ENCODE data around the gene ADD1. TPM values are rescaled to one million over a fixed set of nuclear protein-coding genes. Genes with fewer than 3 reads are reported as not detected.

Gene ADD1
- polyA plus RNA-seq, 3 donors, result 224 to 234 (median 228) TPM

- DNase-seq (ENCODE audit: low read depth in 3 of 3, low spot score in 2 of 3), result no peak
Observed at GRCh38 chr4:2805712-2806389, 37.8 kb upstream of the ADD1 start.

DNA sequence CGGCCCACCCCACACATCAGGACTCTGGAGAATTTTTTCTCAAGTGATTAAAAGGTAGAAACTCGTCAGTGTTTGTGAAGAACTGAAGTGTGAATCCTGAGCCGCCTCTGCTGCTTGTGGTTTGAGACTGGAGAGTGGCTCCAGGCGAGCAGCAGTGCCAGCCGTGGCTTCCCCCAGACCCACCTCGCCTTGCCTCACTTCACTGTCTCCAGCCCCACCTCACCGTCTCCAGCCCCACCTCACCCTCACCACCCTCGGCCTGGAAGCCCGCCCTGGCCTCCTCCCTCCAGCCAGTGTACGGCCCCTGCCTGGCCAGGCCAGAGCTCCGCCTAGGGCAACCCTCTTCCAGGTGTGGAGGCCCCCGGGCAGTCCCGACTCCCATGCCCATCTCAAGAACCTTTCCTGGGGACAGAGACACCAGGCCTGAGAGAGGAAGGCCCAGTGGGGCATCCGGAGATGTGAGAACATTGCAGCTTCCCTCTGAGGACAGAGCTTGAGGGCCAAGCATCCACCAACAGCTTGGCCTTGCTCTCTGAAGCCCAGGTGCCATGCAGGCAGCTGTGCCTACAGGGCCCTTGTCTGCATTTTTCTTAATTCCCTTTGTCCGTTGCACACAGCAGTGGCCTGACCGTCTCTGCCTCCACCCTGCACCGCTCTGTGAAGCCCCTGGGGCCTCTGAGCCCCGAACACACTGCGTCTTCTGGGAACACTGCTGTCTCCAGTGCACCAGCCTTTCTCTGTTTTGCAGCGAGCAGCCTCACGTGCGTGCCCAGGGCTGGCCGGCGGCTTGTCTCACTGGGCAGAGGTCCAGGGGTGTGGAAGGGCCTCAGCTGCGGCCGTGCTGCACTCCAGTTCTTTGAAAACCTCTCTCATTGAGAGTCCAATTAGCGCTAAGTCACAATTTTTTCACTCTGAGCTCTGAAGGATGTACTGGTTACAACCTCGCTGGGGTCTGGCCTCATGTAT lies 37.0 kb upstream of the ADD1 start:
- no peak for DNase-seq (ENCODE audit: low read depth in 3 of 3, low spot score in 2 of 3)

DNA sequence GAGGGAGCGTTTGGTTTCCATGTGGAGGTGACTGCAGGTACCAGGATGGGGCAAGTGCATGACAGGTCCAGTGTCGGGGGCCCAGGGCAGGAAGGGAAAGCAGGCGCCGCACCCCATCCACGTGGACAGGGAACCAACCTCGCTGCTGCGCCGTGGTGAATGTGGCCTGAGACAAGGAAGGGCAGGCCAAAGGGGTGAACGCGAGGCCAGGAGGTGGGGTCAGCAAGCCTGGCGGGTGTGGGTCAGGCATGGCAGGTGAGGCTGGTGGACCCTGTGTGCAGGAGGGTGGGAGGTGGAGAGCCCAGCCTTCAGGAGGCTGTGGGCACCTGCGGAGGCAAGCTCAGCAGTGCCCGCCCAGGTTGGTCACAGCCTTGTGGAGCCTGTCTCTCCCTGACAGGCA lies 36.1 kb upstream of the ADD1 start:
- no peak for DNase-seq (ENCODE audit: low read depth in 3 of 3, low spot score in 2 of 3)

DNA sequence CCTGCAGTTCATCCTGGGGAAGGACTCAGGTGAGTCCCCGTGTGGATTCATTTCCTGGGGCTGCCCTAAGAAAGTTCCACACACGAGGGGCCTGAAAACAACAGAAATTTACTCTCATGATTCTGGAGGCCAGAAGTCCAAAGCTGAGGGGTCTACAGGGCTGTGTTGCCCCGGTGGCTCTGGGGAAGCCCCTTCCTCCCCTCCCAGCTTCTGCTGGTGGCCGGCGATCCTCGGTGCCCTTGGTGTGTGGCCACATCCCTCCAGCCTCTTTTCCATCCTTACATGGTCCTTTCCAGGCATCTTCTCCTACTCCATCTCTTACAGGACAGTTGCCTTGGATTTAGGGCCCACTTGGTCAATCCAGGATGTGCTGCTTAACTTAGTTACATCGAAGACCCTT lies 35.6 kb upstream of the ADD1 start:
- DNase-seq (ENCODE audit: low read depth in 3 of 3, low spot score in 2 of 3), result no peak

DNA sequence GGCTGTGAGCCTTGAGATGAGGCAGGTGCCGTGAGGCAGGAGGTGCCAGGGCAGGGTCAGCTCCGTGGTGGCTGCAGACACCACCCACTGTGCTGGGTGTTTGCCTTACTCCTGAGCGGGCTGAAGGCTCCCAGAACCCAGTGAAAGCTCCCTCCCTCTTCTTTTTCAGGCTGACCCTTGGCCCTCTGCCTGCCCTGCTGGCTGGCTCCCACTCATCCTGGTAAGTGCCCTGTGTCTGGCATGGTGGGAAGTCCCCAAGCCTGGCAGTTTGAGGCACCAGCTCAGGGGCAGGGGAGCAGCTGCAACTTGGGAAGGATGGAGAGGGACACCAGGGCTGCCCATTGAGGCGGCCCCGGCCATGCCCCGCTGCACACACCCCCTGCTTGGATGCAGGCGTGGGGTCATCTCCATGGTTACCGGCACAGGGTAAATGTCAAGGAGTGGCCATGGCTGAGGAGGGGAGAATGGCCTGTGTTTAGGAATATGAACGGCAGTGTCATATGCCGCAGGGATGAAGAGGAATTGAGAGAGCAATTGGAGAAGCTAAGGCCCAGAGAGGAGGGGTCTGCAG lies 33.9 kb upstream of the ADD1 start:
- DNase-seq (ENCODE audit: low read depth in 3 of 3, low spot score in 2 of 3), result no peak

DNA sequence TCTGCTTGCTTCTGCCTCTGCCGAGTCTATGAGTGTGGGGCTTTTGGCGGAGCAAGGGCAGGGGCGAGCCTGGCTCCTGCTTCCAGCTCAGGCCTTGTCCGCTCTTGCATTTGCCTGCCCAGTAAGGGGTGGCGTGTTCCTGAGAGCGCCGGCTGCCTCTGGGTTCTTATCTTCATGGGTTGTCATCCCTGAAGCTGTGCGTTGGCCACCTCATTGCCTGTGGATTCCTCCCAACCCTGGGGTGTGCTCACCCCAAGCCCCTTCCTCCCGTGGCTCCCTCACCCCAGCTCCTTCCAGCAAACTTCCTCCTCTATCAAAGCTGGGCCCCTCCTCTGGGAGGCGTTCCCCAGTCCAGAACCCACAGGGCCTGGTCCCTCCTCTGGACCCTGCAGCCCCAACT lies 33.3 kb upstream of the ADD1 start:
- DNase-seq (ENCODE audit: low read depth in 3 of 3, low spot score in 2 of 3), result no peak

DNA sequence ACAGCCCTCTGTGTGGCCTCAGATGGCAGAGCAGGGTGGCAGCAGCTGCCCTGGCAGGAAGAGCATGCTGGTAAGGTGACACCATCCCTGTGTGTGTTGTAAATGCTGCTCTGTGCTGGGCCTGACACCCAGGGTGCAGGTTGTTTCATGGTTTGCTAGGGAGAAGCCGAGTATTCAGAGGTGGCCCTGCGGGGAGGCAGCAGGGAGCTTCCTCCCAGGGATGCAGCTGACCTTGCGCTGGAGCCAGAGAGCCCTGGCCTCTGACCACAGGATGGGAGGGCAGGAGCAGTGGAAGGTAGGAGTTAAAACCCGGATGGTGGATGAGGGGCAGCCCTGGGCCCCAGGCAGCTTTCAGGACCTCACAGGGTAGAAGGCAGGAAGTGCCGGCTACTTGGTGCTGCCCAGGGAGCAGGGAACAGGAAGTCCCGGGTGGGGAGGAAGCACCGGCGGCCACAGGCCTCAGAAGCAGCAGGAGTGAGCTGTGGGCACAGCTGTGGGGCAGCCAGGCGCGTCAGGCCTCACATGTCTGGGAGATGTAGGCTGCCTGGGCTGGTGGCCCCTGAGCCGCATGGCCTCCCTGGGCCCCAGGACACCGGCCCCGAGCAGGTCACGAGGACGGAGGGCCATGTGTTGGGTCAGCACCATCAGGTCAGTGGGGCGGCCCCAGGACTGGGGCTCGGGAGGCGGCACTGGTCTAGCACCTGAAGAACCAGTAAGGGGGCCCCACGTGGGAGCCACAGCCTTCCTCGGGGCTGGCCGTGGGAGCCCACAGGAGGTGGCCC lies 31.6 kb upstream of the ADD1 start:
- no peak for DNase-seq (ENCODE audit: low read depth in 3 of 3, low spot score in 2 of 3)

- DNase-seq (ENCODE audit: low read depth in 3 of 3, low spot score in 2 of 3), result no peak
Observed at GRCh38 chr4:2812612-2813354, 30.9 kb upstream of the ADD1 start.

GRCh38 chr4:2813446-2814405 lies 29.9 kb upstream of the ADD1 start:
- no peak for DNase-seq (ENCODE audit: low read depth in 3 of 3, low spot score in 2 of 3)

GRCh38 chr4:2814627-2815270 lies 28.9 kb upstream of the ADD1 start:
- no peak for DNase-seq (ENCODE audit: low read depth in 3 of 3, low spot score in 2 of 3)

GRCh38 chr4:2816401-2816954 lies 27.2 kb upstream of the ADD1 start:
- no peak for DNase-seq (ENCODE audit: low read depth in 3 of 3, low spot score in 2 of 3)

DNA sequence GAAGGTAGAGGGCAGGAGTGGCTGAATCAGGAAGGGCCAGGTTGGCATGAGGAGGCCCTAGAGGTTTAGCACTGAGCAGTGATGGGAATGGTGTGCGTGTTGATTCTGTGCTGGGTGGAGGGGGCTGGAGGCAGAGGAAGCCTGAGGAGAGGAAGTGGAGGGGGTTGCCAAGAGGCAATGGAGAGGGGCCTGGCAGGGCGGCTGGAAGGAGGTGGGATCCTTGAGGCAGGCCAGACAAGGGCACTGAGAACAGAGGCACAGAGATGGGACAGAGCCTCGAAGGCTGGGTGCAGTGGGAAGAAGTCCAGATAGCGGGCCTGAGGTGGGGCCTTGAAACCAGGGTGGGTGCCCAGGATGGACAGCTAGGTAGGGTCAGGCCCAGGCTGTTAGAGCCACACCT lies 26.5 kb upstream of the ADD1 start:
- no peak for DNase-seq (ENCODE audit: low read depth in 3 of 3, low spot score in 2 of 3)

DNA sequence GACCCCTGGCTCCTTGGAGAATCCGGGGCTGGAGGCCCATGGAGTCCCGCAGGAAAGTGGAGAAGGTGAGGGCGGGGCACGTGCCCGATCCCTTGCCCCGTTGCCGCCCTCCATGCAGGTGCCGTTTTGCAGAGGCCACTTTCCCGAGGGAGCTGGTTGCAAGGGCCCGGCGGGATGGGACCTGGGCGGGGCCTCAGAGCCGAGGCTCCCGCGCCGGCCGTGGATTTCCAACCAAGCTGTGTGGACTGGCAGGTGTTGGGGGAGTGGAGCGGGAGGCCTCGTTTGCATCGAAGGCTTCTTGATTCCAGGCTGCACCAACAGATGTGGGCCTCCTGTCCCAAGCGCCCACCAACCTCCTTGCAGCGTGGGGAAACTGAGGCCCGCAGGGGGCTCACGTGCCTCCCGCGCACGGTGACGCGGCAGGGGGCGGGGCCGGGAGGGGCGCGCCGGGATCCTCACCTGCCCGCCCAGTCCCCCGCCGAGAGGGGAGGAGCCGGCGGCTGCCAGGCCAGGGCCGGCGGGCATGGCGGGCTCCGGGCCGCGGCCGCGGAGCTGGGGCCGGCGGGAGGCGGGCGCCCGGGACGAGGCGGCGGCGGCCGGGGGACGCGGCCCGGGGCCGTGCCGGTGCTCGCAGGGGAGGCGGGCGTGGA lies 25.8 kb upstream of the ADD1 start:
- no peak for DNase-seq (ENCODE audit: low read depth in 3 of 3, low spot score in 2 of 3)

- DNase-seq (ENCODE audit: low read depth in 3 of 3, low spot score in 2 of 3), result no peak
Observed at GRCh38 chr4:2818351-2818939, 25.2 kb upstream of the ADD1 start.

DNA sequence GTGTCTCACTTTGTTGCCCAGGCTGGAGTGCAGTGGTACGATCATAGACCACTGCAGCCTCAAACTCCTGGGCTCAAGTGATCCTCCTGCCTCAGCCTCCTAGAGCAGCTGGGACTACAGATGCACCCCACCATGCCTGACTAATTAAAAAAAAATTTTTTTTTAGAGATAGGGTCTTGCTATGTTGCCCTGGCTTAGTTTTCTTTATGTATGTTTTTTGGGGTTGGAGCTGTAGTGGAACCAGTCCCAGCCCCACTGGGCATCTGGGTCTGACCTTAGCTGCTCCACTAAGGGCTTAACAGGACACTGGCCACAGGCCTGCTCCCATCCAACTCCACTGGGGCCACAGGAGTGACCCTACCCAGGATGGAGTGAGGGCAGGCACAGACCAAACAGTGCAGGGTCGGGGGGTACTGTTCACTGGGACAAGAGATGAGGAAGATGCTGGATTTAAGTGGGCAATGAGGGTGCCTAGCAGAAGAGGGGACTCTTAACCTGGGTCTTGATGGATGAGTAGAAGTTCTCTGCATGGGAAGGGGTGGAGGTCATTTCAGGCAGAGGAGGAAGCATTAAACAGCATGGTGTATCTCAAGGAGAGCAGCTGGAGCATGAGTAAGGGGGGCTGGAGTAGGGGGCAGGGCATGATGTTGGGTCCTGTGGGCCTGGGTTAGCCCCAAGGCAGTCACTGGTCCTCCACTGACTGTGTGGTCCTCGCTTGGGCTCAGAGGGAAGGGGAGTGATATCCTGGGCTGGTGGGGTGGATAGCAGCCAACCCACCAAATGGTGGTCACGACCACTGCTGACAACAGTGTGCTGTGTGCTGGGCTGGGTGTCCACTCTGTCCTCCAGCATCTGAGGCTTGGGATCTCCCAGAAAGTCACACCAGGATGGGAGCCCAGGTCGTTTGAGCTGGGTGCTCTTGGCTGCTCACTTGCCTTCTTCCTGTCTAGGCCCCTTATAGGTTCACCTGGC lies 24.1 kb upstream of the ADD1 start:
- DNase-seq (ENCODE audit: low read depth in 3 of 3, low spot score in 2 of 3), result no peak
